Tibial artery (tissue), 4 donors: ENCODE data around the gene ZNF311.

ENCODE experiments used
- DNase-seq, 2 donors: peaks; one replicate each; pipeline ENCODE4 v3.0.0-alpha.2; 2019
- H3K27ac ChIP-seq, 2 donors: fragments of 200-600 bp; sonication (generic) in 1 of 2; 1 replicate in 1 of 2; 2 replicates in 1 of 2; pipeline ENCODE4 v1.5.1; 2018 to 2019; ENCODE audit warnings: mild to moderate bottlenecking in 1 of 2
- H3K27me3 ChIP-seq, 2 donors: fragments of 200-600 bp; sonication (generic) in 1 of 2; one replicate each; pipeline versions ENCODE4 v1.5.1 to v1.6.0; 2016 to 2019
- H3K36me3 ChIP-seq, 3 donors: fragments of 200-600 bp; sonication (generic) in 2 of 3; one replicate each; pipeline ENCODE4 v1.5.1; 2016 to 2019; ENCODE audit warnings: mild to moderate bottlenecking in 2 of 3
- H3K4me1 ChIP-seq, 4 donors: fragments of 200-600 bp; sonication (generic) in 2 of 4; 1 replicate in 3 of 4; 2 replicates in 1 of 4; pipeline ENCODE4 v1.5.1; 2016 to 2019
- H3K4me3 ChIP-seq, 2 donors: fragments of 200-600 bp; sonication (generic) in 1 of 2; 1 replicate in 1 of 2; 2 replicates in 1 of 2; pipeline ENCODE4 v1.5.1; 2018 to 2019; ENCODE audit warnings: mild to moderate bottlenecking in 2 of 2
- H3K9me3 ChIP-seq, 3 donors: fragments of 200-600 bp; sonication (generic) in 1 of 3; one replicate each; pipeline ENCODE4 v1.5.1; 2016 to 2019
- CTCF ChIP-seq, 2 experiments: fragments of 200-600 bp in 1 of 2; fragments of 450-650 bp in 1 of 2; IDR thresholded peaks; one replicate each; pipeline ENCODE4 v1.5.1; 2017 to 2019; ENCODE audit warnings: antibody characterized with exemption in 2 of 2, mild to moderate bottlenecking in 1 of 2, moderate library complexity in 1 of 2
- intact Hi-C: fragments of 100-400 bp; cut with DNase I; formaldehyde crosslinking; loops from one replicate; pipeline ENCODE4 v1.15.0; 2023; ENCODE audit warnings: low total_unique reads

Gene ZNF311

GRCh38 chr6:29025927-29026585, 20.9 kb upstream of the ZNF311 start:
- Histone ChIP-seq H3K36me3 (no peaks in the 10 kb centered on the region), H3K27ac (no peak overlapping the region), H3K9me3 (no peaks in the 10 kb centered on the region), H3K4me1 (no peaks in the 10 kb centered on the region), H3K4me3 (no peak overlapping the region), H3K27me3 (peaks cover 0 to 15% of the 10 kb centered on the region in 2 donors)
- no peak for DNase-seq
- no peak for TF ChIP-seq CTCF (IDR thresholded peaks at IDR 0.05)
- intact Hi-C loops = no loop called here

GRCh38 chr6:29021434-29021833, 16.3 kb upstream of the ZNF311 start:
- Histone ChIP-seq H3K4me1 (peaks cover 0 to 6% (median 3%) of the 10 kb centered on the region in 4 donors), H3K4me3 (no peak overlapping the region), H3K9me3 (no peaks in the 10 kb centered on the region), H3K27ac (no peak overlapping the region), H3K27me3 (peaks cover 0 to 8% of the 10 kb centered on the region in 2 donors), H3K36me3 (no peaks in the 10 kb centered on the region)
- TF ChIP-seq CTCF (IDR thresholded peaks at IDR 0.05) = no peak
- no peak for DNase-seq
- intact Hi-C loops = no loop called here

GRCh38 chr6:29019629-29020028, 14.5 kb upstream of the ZNF311 start:
- no peak for DNase-seq
- no peak overlapping the region for H3K4me3 ChIP-seq
- H3K4me1 ChIP-seq = peaks cover 0 to 20% (median 5%) of the 10 kb centered on the region in 4 donors
- H3K36me3 ChIP-seq = no peaks in the 10 kb centered on the region
- no peak overlapping the region for H3K27ac ChIP-seq
- intact Hi-C loops = loop anchor here (5.0 to 10.0 kb wide), 2 partner anchors 155 to 332 kb away; no protein-coding TSS in a partner anchor
- no peaks in the 10 kb centered on the region for H3K9me3 ChIP-seq
- peaks cover 0 to 18% of the 10 kb centered on the region in 2 donors for H3K27me3 ChIP-seq
- no peak for TF ChIP-seq CTCF (IDR thresholded peaks at IDR 0.05)

GRCh38 chr6:29017428-29017802, 12.3 kb upstream of the ZNF311 start:
- peaks cover 0 to 14% of the 10 kb centered on the region in 2 donors for H3K27me3 ChIP-seq
- no peak for DNase-seq
- no peak overlapping the region for H3K27ac ChIP-seq
- TF ChIP-seq CTCF (IDR thresholded peaks at IDR 0.05) = no peak
- peaks cover 0 to 23% (median 5%) of the 10 kb centered on the region in 4 donors for H3K4me1 ChIP-seq
- intact Hi-C loops = loop anchor here (5.0 to 10.0 kb wide), 2 partner anchors 153 to 330 kb away; no protein-coding TSS in a partner anchor
- peak overlapping the region in 1 of 2 donors; percentile 59 for H3K4me3 ChIP-seq
- H3K9me3 ChIP-seq = no peaks in the 10 kb centered on the region
- no peaks in the 10 kb centered on the region for H3K36me3 ChIP-seq

GRCh38 chr6:29016559-29017427, 11.7 kb upstream of the ZNF311 start:
- H3K27ac ChIP-seq = peak overlapping the region in 1 of 2 donors; percentile 39
- intact Hi-C loops = loop anchor here (5.0 to 10.0 kb wide), 2 partner anchors 152 to 329 kb away; no protein-coding TSS in a partner anchor
- H3K27me3 ChIP-seq = peaks cover 0 to 12% of the 10 kb centered on the region in 2 donors
- H3K9me3 ChIP-seq = no peaks in the 10 kb centered on the region
- DNase-seq = peak; percentile 86
- peak; percentile 69 to 81 for TF ChIP-seq CTCF (IDR thresholded peaks at IDR 0.05)
- peaks cover 0 to 27% (median 7%) of the 10 kb centered on the region in 4 donors for H3K4me1 ChIP-seq
- peak overlapping the region; percentile 48 to 59 for H3K4me3 ChIP-seq
- no peaks in the 10 kb centered on the region for H3K36me3 ChIP-seq
